A673 (cell line): Measurements from ENCODE around the gene LCMT1.

Source experiments
- EZH2 ChIP-seq: fragments of 200-600 bp; sonication (generic); IDR thresholded peaks from 2 replicates; pipeline ENCODE4 v1.6.1; 2017; ENCODE audit warnings: borderline replicate concordance, low read depth, mild to moderate bottlenecking, mixed read lengths, antibody characterized with exemption, low read length; ENCODE audit not compliant: poor library complexity, severe bottlenecking
- TF ChIP-seq, protein P1 (sequence below): fragments of 300-800, 200-600 bp; sonication (generic); conservative IDR thresholded peaks from 2 replicates; pipeline ENCODE4 v1.5.1; 2017; ENCODE audit warnings: low read depth, mild to moderate bottlenecking, antibody characterized with exemption, low read length, moderate library complexity, mixed read lengths

DNA sequence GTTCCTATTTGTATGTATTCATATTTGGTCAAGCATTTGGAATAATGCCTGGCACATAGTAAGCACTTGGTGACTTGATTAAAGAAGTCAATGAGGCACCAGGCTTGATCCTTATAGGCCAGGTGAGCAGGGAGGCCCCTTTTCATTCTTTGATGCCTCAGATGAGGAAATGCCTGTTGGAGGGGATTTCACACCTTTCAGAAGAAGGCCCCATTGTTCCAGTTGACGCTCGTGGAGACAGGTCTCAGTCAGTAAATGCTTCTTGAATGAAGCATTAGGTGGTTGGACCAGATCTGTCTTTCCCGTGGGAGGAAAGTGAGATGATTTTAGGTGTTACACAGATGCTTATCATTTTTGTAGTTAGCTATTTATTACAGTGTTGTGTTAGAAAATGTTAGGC, 13.0 kb downstream of the LCMT1 start:
- TF ChIP-seq, protein P1, sequence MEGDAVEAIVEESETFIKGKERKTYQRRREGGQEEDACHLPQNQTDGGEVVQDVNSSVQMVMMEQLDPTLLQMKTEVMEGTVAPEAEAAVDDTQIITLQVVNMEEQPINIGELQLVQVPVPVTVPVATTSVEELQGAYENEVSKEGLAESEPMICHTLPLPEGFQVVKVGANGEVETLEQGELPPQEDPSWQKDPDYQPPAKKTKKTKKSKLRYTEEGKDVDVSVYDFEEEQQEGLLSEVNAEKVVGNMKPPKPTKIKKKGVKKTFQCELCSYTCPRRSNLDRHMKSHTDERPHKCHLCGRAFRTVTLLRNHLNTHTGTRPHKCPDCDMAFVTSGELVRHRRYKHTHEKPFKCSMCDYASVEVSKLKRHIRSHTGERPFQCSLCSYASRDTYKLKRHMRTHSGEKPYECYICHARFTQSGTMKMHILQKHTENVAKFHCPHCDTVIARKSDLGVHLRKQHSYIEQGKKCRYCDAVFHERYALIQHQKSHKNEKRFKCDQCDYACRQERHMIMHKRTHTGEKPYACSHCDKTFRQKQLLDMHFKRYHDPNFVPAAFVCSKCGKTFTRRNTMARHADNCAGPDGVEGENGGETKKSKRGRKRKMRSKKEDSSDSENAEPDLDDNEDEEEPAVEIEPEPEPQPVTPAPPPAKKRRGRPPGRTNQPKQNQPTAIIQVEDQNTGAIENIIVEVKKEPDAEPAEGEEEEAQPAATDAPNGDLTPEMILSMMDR, result no peak
- no peak for TF ChIP-seq EZH2
